ENCODE results near the gene HSD11B1. TPM values are rescaled to one million over a fixed set of nuclear protein-coding genes. Genes with fewer than 3 reads are reported as not detected.
A peak's percentile ranks its signal among the peaks of the same experiment; 100 is the strongest.

HSD11B1 gene
- total RNA-seq, 2 experiments from 2014 or later = 0.36 TPM; not detected in 1

DNA sequence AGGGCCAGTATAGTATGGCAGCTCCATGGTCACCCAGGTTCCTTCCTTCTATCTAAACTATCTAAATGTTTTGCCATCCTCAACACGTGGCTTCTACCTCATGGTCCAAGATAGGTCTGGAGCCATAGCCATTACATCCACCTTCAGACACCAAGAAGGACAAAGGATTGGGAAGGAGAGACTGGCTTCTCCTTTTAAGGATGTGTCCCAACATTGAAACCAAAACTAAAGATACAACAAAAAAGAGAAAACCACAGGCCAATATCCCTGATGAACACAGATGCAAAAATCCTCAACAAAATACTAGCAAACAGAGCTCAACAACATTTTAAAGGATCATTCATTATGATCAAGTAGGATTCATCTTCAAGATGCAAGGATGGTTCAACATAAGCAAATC is 24.8 kb downstream of the HSD11B1 start:
- Mint-ChIP-seq H3K9me3 (peaks cover 1% of the 10 kb centered on the region), H3K4me1 (peaks cover 43% of the 10 kb centered on the region), H3K27me3 (no peaks in the 10 kb centered on the region), H3K4me3 (no peak overlapping the region), H3K27ac (no peak overlapping the region), H3K36me3 (peaks cover 14% of the 10 kb centered on the region)
- no peak for DNase-seq

DNA sequence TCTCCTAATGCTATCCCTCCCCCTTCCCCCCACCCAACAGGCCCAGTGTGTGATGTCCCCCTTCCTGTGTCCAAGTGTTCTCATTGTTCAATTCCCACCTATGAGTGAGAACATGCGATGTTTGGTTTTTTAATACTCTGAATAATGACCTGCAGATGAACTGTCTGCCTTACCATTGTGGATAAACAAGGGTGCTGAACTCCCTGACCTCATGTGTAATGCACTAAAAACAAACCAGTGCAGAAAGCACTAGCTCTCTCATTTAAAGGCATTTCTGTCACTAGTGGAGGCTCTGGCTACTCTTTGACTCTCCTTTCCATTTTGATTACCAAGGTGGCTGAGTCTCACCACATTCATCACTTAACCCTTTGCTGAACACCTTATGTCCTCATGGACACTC is 28.1 kb downstream of the HSD11B1 start:
- Mint-ChIP-seq H3K36me3 (peaks cover 7% of the 10 kb centered on the region), H3K27me3 (no peaks in the 10 kb centered on the region), H3K27ac (no peak overlapping the region), H3K4me3 (no peak overlapping the region), H3K9me3 (peaks cover under 1% of the 10 kb centered on the region), H3K4me1 (peaks cover 42% of the 10 kb centered on the region)
- DNase-seq = no peak

DNA sequence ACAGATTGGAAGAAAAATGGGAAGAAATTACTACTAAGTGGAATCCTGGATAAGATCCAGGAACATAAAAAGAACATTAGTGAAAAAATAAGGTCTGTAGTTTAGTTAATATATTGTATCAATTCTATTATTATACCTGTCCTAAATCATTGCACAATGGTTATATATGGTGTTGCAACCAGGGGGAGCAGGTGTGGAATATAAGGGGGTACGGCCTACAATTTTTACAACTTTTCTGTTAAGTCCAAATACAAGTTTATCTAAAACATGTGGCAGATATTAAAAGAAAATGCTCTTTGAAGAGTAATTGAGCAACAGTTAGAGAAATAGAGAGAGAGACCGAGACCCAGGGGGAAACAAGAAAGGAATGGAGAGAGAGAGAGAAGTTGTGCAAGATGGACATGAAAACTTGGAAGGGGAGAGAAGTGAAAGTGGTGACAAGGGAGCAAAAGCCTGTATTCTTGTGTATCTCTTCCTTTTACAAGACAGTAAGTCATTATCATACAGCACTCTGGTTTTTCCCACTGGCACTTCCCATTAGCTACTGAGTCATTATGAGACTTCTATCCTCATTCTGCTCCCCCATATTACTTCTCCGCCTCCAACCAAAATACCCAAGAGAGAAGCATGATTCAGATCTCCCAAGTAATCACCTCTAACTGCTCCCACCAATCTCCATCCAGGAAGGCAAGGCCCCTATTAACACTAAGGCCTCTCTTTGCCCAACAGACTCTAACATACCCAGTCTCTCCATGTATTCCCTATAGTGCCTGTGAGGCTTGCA is 29.0 kb downstream of the HSD11B1 start:
- no peak overlapping the region for H3K27ac Mint-ChIP-seq

DNA sequence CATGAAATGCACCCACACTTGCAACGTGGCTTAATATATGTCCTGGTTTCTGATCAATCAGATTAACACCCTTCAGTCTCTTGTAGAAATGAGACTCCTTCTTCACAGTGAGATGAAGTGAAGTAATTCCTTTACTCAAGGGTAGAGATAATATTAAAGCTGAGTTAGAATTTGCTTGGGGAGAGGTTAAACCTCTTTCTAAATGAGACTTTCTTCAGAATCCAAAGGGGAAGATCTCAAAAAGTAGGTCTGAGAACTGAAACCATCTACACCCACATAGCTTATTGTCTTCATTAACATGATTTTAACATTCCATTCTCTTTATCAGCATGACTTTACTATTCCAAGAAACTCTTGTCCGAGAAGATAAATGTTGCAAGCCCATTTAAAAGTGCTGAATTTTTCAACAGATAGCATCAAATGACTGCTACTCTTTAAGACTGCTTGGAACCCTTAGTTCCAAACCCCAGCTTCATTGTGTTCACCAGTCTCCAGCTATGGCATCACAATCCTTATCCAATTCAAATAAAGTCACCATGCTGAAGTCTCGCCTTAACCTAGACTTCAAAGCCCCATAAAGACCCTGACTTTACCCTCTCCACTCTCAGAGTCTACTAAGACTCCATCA is 32.0 kb downstream of the HSD11B1 start:
- DNase-seq = no peak
- Mint-ChIP-seq H3K4me1 (peaks cover 42% of the 10 kb centered on the region), H3K27me3 (no peaks in the 10 kb centered on the region), H3K9me3 (no peaks in the 10 kb centered on the region), H3K27ac (peak overlapping the region; percentile 79), H3K36me3 (peaks cover 4% of the 10 kb centered on the region), H3K4me3 (no peak overlapping the region)

More for the DNA sequence above, 29.0 kb downstream of the HSD11B1 start:
- no peak overlapping the region for H3K4me3 Mint-ChIP-seq
- DNase-seq = no peak
- H3K36me3 Mint-ChIP-seq = peaks cover 6% of the 10 kb centered on the region
- no peaks in the 10 kb centered on the region for H3K27me3 Mint-ChIP-seq
- H3K4me1 Mint-ChIP-seq = peaks cover 39% of the 10 kb centered on the region
- H3K9me3 Mint-ChIP-seq = no peaks in the 10 kb centered on the region

DNA sequence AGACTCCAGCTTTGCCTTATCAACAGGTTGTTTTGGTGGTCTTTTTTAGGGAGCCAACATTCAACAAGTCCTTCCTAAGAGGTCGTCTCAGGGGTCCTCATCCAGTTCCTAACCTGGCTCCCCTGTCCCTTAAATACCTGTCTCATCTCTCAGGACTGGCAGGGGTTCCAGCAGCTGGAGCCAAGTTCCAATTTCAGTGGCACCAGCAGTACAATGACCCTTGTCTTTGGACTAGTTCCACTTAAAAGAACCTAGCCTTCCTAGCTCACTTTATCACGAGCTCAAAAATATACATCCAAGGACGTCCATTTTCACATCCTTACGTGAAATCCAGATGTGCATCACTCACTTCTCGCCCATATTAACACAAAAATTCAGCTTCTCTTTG is 32.5 kb downstream of the HSD11B1 start:
- peaks cover 6% of the 10 kb centered on the region for H3K36me3 Mint-ChIP-seq
- peak overlapping the region; percentile 79 for H3K27ac Mint-ChIP-seq
- no peaks in the 10 kb centered on the region for H3K27me3 Mint-ChIP-seq
- no peaks in the 10 kb centered on the region for H3K9me3 Mint-ChIP-seq
- no peak for DNase-seq
- peaks cover 46% of the 10 kb centered on the region for H3K4me1 Mint-ChIP-seq
- H3K4me3 Mint-ChIP-seq = no peak overlapping the region

DNA sequence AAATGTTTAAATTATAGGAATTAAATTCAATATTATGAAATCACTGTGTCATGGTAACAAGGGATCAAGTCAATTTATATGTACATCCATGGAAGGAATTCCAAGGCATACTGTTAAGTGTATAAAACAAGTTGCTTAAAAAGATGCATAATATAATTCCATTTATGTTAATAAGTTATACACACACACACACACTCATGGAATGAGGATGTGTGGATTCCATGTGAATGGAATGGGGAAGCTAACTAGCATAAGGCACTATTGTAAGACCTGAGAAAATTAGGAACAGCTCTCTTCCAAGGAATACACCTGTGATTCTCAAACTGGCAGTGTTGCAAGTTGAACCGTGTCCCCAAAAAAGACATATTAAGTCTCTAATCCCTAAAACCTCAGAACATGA is 33.6 kb downstream of the HSD11B1 start:
- Mint-ChIP-seq H3K4me3 (no peak overlapping the region), H3K4me1 (peaks cover 51% of the 10 kb centered on the region), H3K27ac (no peak overlapping the region), H3K27me3 (no peaks in the 10 kb centered on the region), H3K36me3 (peaks cover 3% of the 10 kb centered on the region), H3K9me3 (no peaks in the 10 kb centered on the region)
- no peak for DNase-seq

DNA sequence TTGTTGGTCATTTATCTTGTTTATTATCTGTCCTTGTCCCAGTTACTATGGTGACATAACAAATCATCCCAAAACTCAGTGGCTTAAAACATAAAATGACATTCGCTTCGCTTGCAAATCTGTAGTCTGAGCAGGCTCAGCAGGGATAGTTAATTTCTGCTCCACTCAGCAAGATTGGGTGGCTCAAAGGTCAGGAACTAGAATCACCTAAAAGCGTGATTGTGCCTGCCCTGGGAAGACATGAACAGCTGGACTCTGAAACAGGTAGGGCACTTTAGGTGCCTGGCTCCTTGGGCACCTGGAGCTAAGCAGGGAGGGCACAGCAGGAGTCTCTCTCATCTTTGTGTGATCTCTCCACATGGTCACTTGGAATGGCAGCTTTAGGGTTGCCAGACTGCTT is 36.5 kb downstream of the HSD11B1 start:
- no peaks in the 10 kb centered on the region for H3K27me3 Mint-ChIP-seq
- H3K4me1 Mint-ChIP-seq = peaks cover 37% of the 10 kb centered on the region
- H3K9me3 Mint-ChIP-seq = no peaks in the 10 kb centered on the region
- no peak for DNase-seq
- no peak overlapping the region for H3K27ac Mint-ChIP-seq
- H3K36me3 Mint-ChIP-seq = peaks cover 2% of the 10 kb centered on the region
- no peak overlapping the region for H3K4me3 Mint-ChIP-seq

DNA sequence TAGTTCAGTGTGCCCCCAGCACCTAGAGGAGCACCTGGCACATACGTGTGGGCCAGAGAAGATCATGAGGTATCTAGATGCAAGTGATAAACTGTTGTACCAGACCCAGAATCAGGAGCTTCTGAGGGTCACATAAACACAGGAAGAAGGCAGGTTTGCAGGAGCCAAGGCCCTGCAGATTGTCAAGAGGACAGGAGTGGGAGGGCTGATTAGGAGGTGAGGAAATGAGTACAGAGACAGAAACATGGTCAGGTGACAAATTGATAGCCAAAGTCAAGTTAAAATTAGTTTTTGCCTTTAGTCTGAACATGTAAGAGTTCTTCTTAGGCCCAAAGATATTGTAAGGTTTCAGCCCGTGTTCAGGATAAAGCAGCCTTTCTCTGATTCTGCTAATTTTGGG is 37.2 kb downstream of the HSD11B1 start:
- Mint-ChIP-seq H3K27ac (no peak overlapping the region), H3K4me3 (no peak overlapping the region), H3K27me3 (no peaks in the 10 kb centered on the region), H3K36me3 (peaks cover 2% of the 10 kb centered on the region), H3K4me1 (peaks cover 37% of the 10 kb centered on the region), H3K9me3 (no peaks in the 10 kb centered on the region)
- no peak for DNase-seq

DNA sequence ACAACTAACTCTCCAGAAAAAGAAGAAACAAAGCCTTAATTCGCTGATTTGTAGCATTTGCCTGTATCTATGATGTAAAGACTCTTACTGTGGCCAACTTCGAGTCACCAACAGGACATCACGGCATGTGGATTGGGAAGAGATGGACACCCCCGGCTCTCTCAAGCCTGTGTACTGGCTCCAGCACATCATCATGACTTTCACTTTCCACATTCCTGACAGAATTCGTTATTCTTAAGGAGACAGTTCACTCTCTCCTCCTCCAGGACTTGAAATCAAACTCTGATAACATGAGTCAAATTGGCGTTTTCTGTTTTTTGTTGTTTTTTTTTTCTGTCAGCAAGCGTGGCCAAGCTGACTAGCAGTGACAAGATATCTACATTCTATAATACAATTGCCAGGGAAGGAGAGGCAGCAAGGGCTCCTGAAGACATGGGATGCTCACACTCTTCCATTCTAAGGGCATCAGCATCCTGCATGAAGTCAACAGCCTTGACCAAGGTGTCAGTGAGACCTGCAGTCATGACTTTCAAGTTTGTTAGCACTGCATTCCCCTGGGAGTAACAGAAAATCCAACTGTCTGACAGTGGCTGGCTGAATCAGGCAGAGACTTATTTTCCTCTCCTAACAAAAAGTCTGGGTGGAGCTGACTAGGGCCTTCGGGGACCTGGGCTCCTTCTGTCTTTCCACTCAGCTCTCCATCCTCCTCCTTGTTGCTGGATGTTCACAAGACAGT is 37.9 kb downstream of the HSD11B1 start:
- Mint-ChIP-seq H3K27me3 (no peaks in the 10 kb centered on the region), H3K36me3 (peaks cover 2% of the 10 kb centered on the region), H3K9me3 (no peaks in the 10 kb centered on the region), H3K4me1 (peaks cover 39% of the 10 kb centered on the region), H3K4me3 (no peak overlapping the region), H3K27ac (peak overlapping the region; percentile 35)
- no peak for DNase-seq

DNA sequence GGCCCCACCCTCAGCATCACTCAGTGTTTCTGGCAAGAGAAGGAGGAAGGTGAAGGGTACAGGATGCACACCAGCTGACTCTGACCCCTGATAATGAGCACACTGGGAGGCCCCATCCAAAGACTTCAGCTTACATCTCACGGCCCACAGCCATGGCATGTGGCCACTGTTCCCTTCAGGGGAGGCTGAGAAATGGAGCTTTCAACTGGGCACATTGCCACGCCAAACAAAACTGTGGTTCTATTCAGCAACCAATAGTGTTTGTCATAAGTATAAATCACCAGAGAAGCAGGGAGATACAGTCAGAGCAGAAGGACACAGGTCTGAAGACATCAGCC is 38.5 kb downstream of the HSD11B1 start:
- Mint-ChIP-seq H3K36me3 (peaks cover 2% of the 10 kb centered on the region), H3K4me1 (peaks cover 45% of the 10 kb centered on the region), H3K9me3 (no peaks in the 10 kb centered on the region), H3K27me3 (no peaks in the 10 kb centered on the region), H3K27ac (peak overlapping the region; percentile 35), H3K4me3 (no peak overlapping the region)
- DNase-seq = no peak

DNA sequence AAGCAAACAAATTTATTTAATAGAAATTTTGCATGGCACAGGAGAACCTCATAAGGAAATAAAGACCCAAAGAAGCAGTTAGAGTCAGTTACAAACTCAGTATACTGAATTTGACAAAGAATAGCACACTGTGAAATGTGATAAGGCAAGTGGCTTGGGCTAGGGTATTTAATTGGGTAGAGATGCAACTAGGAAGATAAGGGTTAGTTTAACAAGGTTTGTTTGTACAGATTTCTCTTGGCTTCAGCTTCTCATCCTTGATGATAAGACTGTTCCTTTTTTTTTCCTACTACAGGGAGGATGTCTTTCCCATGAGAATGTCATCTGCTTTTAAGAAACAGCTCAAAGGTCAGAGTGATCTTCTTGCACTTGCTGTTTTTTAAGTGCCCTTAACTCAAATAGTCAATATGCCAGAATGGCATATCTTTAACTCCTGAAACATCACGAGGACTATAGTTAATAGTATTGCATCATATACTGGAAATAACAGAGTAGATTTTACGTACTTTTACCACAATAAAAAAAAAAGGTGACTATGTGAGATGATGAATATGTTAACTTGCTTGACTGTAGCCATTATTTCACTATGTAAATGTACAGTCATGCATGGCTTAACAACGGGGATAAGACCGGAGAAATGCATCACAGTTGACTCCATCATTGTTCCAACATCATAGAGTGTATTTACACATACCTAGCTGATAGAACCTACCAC is 42.0 kb downstream of the HSD11B1 start:
- peaks cover 2% of the 10 kb centered on the region for H3K36me3 Mint-ChIP-seq
- H3K4me3 Mint-ChIP-seq = no peak overlapping the region
- peaks cover 66% of the 10 kb centered on the region for H3K4me1 Mint-ChIP-seq
- H3K27ac Mint-ChIP-seq = peak overlapping the region; percentile 90
- no peaks in the 10 kb centered on the region for H3K9me3 Mint-ChIP-seq
- DNase-seq = no peak
- no peaks in the 10 kb centered on the region for H3K27me3 Mint-ChIP-seq

DNA sequence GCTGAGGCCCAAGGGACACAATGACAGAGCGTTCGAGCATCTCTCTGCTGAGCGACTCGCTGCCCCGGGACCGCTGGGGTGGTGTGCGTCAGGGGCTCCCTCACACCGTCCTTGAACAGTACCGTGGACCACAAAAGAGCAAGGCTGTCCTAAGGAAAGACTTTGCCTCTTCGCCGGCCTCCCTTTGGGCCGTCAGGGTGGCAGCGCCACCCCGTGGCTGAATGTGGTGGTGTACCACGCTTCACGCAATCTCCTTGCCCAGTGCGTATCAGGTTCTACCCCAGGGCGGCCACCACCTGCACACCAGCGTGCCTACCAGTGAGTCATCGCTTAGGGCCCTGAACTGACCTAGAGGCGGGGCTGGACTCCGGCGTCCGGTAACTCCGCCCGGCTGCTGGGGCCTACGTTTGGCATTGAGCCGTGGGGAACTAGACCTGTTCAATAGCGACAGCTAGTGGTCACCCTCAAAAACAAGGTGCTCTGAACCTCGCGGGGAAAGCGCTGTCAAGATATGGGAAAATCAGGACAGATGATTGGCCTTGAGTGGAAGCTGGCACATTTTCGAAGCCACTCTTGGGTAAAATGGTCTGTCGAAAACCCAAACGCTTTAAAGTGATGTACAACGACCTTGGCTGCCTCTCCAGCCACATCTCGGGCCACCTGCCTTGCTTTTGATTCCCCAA is 43.1 kb downstream of the HSD11B1 start:
- peaks cover 68% of the 10 kb centered on the region for H3K4me1 Mint-ChIP-seq
- peak; percentile 91 for DNase-seq
- H3K27ac Mint-ChIP-seq = peak overlapping the region; percentile 90
- H3K4me3 Mint-ChIP-seq = peak overlapping the region; percentile 58
- H3K27me3 Mint-ChIP-seq = no peaks in the 10 kb centered on the region
- H3K9me3 Mint-ChIP-seq = no peaks in the 10 kb centered on the region
- H3K36me3 Mint-ChIP-seq = peaks cover 4% of the 10 kb centered on the region

DNA sequence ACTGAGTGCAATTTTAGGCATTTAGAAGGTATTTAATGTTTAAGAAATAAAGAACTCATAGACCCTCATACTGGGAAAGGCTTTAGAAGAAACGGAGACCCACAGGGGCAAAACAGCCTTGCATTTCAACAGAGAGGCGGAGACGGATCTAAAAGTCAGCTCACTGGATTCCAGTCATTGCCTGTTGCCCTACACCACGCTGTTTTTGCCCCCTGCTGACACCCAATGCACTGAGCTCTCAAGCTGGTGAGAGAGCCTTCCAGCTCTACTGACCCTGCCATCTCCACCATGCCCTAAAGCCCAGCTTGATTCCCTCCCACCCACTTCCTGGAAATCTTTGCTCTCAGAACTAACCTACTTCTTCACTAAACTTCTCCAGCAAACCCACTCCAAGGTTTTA is 44.0 kb downstream of the HSD11B1 start:
- no peak for DNase-seq
- peaks cover 4% of the 10 kb centered on the region for H3K36me3 Mint-ChIP-seq
- no peaks in the 10 kb centered on the region for H3K27me3 Mint-ChIP-seq
- H3K4me3 Mint-ChIP-seq = no peak overlapping the region
- H3K4me1 Mint-ChIP-seq = peaks cover 68% of the 10 kb centered on the region
- H3K27ac Mint-ChIP-seq = peak overlapping the region; percentile 90
- no peaks in the 10 kb centered on the region for H3K9me3 Mint-ChIP-seq

DNA sequence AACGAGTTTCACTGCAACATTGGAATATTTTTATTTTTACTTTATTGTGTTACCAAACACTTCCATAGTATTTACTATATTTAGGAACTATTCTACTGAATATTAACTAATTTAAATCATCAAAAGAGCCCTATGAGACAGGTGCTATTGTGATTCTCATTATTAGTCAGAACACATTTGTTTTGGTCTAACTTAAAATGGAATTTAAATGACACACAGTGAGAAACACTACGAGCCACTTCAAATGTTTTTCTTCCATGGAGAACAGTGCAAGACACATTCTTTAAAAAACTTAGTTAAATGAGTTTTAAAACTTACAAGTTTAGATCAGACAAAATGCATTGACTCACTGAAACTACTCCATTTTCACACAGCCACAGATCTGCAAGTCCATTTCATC is 44.6 kb downstream of the HSD11B1 start:
- no peaks in the 10 kb centered on the region for H3K27me3 Mint-ChIP-seq
- H3K4me1 Mint-ChIP-seq = peaks cover 70% of the 10 kb centered on the region

More for the DNA sequence above, 44.6 kb downstream of the HSD11B1 start:
- DNase-seq = no peak
- H3K36me3 Mint-ChIP-seq = peaks cover 4% of the 10 kb centered on the region
- H3K4me3 Mint-ChIP-seq = peak overlapping the region; percentile 48
- H3K9me3 Mint-ChIP-seq = no peaks in the 10 kb centered on the region
- peak overlapping the region; percentile 94 for H3K27ac Mint-ChIP-seq
